GM19099 (cell line): ENCODE data around the gene TTC28.

Experiments
- POLR2A ChIP-seq: IDR thresholded peaks from 3 replicates; pipeline ENCODE4 v1.6.1; 2011; ENCODE audit warnings: low read depth; ENCODE audit not compliant: insufficient read length; ENCODE audit errors: extremely low read depth

The TTC28 gene

DNA sequence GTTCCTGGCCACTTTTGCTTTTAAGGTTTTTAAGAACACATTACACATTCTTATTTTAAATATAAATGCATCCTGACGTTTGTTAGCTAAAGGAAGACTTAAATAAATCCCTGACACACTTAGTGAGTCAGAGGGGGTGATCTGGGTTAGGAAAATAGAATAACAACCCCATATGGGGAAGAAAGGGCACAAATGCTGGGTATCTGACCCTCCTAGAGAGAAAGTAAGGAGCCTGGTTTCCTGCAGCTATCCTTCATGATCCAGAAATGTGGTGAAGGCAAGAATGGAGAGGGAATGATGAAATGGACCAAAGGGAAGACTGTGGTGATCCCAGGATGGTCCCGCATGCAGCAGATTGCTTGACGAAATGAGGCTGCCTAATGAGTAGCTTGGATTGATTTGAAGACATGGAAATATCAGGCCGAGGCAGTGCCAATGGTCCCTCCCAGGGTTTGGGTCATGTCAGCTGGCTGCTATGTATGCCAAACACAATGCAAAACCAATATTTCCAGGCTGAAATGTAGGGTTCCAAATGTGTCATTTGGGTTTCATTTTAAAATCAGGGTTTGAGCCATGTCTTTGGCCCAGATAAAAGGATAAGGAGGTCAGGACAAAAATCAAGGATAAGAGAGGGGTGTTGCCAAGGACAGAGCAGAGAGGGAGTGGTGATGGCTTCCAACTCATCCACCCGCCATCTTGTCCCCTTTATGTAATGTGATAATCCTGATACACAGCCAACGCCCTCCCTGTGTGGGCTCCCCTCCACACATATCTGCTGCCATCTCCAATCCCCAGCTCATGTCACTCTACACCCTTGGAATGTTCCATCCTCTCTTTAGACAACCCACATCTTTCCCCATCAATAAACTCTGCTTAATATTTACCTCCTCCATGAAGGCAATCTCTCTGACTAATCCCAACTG is 625.5 kb downstream of the TTC28 start:
- TF ChIP-seq POLR2A = no peak

DNA sequence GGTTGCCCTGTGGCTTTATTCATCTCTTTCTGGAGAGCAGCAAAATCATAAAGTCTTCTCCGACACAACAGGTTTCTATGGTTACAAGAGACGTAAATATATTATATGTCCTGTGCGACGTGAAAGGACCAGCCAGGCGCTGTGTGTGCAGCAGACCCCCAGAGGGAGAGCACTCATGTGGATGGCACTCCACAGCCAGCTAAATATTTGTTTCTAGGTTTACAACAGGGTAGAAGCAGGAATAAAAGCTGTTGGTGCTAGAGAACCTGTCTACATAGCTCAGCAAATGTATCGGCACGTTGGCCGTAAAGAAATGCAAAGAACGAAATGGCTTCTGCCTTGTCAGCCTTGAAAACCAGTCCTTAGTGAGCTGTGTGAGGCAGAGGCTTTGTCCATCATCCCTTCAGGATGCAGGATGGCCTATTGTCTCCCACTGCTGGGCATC is 626.8 kb downstream of the TTC28 start:
- TF ChIP-seq POLR2A = no peak

GRCh38 chr22:28051787-28052356 is 627.8 kb downstream of the TTC28 start:
- no peak for TF ChIP-seq POLR2A

- no peak for TF ChIP-seq POLR2A
Observed at GRCh38 chr22:28051091-28051786, 628.4 kb downstream of the TTC28 start.

DNA sequence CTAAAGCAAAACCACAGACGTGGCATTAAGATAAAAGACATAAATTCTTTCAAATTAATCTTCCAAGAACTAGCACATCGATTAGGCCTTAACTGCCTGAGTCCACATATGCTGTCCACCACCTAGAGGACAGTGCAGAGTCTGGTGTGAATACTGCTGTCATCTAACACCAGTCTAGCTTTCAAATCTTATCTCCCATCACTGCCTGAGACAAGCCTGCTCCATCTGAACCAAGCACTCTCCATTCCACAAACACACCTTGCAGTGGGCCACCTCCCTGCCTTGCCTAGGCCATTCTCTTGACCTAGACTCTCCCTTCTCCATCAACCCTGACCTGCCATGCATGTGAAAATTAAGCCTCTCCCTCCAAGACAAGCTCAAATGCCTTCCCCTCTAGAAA is 631.1 kb downstream of the TTC28 start:
- no peak for TF ChIP-seq POLR2A

DNA sequence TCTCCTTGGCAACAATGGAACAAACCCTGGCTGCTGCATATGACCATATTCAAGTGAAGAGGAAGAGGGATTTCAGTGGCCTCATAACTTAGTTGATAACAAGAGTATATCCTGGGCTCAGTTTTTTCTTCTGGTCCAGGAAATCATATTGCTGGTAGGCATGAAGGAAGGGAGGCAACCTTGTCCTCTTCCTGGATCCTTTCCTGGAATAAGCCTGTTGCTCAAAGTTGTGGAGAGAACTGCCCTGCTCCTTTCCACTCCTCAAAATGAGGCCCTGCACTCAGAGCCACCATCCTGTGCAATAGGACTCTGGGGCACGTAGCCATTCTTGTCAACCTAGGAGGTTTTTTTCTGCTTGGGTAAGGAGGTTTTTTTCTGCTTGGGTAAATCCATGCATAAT is 631.9 kb downstream of the TTC28 start:
- TF ChIP-seq POLR2A = no peak

GRCh38 chr22:28046100-28046499 is 633.5 kb downstream of the TTC28 start:
- TF ChIP-seq POLR2A = no peak

- no peak for TF ChIP-seq POLR2A
Observed at GRCh38 chr22:28044546-28045173, 635.0 kb downstream of the TTC28 start.

- TF ChIP-seq POLR2A = no peak
Observed at GRCh38 chr22:28043266-28043665, 636.4 kb downstream of the TTC28 start.

- TF ChIP-seq POLR2A = no peak
Observed at GRCh38 chr22:28034760-28035401, 644.8 kb downstream of the TTC28 start.

DNA sequence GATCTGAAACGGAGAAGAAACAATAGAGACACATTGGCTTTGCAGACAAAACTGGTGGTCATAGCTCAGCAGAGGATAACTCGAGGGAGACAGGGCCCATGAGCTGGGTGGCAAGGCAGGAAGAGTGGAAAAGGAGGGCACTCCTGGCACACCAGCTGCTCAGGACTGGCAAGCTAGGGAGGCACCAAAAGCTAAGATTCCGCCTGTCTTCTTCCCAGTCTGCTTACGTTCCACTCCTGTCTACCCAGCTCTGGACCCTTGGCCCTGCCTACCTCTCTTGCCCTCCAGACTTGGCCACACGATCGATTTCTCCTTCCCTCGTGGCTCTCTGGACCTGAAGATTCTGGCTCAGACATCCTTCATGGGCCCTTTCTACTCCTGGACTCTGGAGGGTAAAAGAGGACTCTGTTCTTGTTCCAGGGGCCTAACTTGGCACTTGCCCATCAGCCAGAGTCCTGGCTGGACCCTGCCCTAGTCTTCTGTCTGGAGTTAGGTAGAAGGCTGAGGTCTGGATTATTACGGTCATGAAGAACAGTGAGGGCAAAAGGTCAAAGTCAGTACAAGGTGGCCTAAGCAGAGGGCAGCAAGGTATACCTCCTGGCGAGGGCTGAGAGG is 645.4 kb downstream of the TTC28 start:
- TF ChIP-seq POLR2A = no peak

DNA sequence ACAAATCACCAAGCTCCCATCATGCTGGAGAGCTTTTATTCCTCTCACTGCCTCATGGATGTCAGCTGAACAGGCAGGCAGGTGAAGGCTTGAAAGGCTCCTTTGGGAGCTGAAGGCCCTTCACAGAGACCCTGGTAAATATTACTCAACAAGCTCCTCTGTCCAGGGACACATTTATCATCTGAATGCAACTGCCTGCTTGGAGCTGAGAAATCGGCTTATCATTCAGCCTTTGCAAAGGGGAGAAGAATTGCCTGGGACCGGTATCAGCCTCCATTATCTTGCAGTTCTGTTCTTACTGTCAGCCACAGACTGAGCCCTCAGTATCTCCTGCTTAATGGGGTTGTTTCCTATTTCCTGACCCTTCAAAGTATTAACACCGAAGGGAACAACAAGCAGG is 646.8 kb downstream of the TTC28 start:
- TF ChIP-seq POLR2A = no peak

GRCh38 chr22:28031383-28031922 is 648.2 kb downstream of the TTC28 start:
- no peak for TF ChIP-seq POLR2A

GRCh38 chr22:28030473-28030872 is 649.2 kb downstream of the TTC28 start:
- TF ChIP-seq POLR2A = no peak
